Subcutaneous adipose tissue (tissue), 4 donors: Measurements from ENCODE around the gene TMEM163. TPM values are rescaled to one million over a fixed set of nuclear protein-coding genes. Genes with fewer than 3 reads are reported as not detected.

ENCODE experiments used
- total RNA-seq, 4 donors: library from RNA; depleted of rRNA; stranded (reverse); fragments of >200 nt; gene quantifications; one replicate each; pipeline ENCODE4 v1.1.0, GENCODE V29; 2016
- TF ChIP-seq, protein P1 (sequence below): fragments of 450-650 bp; IDR thresholded peaks from one replicate; pipeline ENCODE4 v1.5.1; 2016; ENCODE audit warnings: low read depth, mild to moderate bottlenecking, control low read depth, antibody characterized with exemption, moderate library complexity

TMEM163 gene
- total RNA-seq, 4 donors from 2014 or later = 0.16 to 3.2 TPM; not detected in 2

DNA sequence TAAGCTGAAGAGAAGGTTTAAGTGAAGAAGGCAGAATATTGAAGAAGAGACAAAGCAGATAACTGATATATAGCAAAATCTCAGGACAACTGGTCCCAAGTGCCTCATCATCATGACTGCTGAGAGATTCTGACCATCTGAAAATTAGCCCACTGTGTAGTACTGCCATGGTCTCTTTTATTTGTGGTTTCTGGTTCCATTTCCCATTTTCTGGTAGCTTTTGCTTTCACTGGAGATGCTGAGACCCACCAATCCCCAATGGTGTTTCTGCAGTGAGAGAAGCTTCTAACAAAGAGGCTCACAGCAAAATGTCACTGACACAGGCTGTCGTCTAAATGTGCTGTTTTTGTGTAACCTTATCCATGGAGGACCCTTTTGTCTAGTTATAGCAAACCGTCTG lies 79.5 kb downstream of the TMEM163 start:
- TF ChIP-seq, protein P1, sequence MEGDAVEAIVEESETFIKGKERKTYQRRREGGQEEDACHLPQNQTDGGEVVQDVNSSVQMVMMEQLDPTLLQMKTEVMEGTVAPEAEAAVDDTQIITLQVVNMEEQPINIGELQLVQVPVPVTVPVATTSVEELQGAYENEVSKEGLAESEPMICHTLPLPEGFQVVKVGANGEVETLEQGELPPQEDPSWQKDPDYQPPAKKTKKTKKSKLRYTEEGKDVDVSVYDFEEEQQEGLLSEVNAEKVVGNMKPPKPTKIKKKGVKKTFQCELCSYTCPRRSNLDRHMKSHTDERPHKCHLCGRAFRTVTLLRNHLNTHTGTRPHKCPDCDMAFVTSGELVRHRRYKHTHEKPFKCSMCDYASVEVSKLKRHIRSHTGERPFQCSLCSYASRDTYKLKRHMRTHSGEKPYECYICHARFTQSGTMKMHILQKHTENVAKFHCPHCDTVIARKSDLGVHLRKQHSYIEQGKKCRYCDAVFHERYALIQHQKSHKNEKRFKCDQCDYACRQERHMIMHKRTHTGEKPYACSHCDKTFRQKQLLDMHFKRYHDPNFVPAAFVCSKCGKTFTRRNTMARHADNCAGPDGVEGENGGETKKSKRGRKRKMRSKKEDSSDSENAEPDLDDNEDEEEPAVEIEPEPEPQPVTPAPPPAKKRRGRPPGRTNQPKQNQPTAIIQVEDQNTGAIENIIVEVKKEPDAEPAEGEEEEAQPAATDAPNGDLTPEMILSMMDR = no peak

DNA sequence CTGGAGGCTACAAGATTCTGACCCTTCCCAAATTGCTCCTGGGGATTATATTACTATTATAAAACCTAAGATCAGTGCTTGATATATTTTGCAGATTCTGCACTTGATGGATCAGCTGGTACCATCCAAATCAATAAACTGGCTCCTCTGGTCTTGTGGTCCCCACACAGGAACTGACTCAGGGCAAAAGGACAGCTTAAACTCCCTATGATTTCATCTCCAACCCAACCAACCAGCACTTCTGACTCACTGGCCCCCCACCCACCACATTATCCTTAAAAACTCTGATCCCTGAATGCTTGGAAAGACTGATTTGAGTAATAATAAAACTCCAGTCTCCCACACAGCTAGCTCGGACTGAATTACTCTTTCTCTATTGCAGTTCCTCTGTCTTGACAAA lies 82.1 kb downstream of the TMEM163 start:
- TF ChIP-seq, protein P1 = no peak

DNA sequence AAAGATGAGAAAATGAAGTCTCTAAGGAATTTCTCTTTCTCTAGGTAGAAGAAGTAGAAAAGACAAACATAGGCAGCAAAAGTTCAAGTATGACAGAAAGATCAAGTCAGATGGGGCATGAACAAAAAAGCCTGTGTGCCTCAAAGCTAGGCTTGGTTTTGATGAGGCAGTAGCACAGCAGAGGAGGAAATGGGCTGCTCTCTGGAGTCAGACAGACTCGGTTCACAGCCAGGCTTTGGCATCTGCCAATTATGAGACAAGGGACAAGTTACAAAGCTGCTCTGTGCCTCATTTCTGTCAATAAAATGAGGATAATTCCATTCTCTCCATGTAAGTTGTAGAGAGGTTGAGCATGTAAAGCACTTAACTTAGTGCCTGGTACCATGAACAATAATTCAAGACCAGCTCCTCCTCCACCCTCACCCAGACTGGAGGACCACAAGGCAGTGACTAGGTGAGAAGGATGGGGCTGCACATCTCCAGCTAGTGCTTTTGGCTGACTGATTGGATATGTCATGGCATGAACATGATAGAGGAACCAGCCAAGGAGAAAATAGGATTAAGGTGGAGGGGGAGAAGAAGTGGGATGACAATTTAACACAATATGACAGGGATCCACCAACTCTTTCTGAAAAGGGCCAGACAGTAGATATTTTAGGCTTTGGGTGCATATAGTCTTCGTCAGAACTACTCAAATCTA lies 84.6 kb downstream of the TMEM163 start:
- TF ChIP-seq, protein P1 = no peak

DNA sequence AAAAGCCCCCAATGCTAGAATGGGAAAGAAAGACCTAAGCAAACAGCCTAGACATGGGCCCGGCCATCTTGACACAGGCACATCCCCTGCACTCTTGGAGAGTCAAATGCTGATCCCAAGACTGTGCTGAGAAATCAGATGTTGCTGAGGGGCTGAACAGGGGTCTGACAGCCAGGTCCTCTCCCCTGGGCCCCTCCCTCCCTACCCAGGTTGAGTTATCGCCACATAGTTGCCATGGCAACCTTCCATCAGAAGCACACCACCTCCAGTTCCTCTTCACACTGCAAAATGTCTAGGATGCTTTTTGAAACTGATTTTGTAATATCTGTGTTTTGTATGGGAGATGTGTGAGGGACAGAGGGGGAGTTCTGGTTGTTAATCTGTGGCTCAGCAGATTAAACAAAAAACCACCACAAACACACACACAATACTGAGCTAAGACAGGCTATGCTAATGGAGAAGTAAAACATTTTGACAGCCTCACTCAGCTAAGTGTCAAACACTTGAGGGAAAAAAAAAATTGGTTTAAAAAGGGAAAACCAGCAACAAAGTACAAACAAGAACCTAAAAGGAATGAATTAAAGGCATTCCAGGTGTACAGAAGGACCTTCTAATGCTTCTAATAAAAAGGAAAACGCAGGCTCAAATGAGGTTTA lies 88.2 kb downstream of the TMEM163 start:
- TF ChIP-seq, protein P1 = no peak

DNA sequence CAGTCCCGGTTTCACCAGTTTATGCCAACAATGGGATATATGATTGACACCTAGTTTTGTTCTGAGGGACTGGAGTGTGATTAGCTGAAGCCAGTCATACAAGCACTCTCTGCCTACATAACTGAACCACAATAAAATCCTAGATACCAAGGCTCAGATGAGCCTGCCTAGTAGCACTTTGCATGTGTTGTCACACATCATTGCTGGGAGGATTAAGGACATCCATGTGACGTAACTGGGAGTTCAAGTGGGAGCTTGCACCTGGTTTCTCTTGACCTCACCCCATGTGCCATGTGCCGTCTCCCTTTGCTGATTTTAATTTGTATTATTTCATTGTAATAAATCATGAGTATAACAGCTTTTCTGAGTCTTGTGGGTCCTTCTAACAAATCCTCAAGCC lies 90.3 kb downstream of the TMEM163 start:
- TF ChIP-seq, protein P1 = no peak

DNA sequence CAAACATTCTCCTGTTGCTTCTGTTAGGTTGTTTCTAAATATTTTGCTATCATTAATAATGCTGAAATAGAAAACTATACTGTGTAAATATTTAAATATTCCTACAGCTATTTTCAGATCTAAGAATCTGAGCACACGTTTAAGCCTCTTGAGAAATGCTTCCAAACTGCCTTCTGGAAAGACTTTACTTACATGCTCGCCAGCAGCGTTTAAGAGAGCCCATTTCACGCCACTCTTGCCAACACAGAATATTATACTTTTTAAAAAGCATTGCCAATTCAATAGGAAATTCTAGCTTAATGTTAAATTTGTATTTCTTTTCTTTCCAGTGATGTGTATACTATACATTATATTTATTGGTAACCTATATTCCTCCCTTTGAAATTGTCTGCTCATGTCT lies 92.0 kb downstream of the TMEM163 start:
- TF ChIP-seq, protein P1 = no peak

DNA sequence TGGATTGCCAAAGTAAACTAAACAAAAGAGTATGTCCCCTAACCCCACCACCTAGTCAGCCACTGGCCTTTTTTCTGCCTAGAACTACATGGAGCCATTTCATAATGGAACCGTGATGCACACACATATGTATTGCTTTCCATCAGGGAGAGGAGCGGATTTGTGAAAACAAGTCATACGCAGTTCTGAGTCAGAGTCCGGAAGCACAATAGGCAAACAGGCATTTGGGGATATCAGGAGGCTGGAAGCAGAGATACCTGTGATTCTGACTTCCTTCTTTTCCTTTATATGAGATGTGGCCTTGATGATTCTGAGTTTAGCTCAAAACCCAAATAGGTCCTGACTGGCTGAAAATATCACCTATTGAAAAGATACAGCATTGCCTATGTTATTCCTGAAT lies 93.5 kb downstream of the TMEM163 start:
- TF ChIP-seq, protein P1 = no peak
